OCI-M2 (cell line): Measurements from ENCODE around the gene POLH.
A peak's percentile ranks its signal among the peaks of the same experiment; 100 is the strongest.
"Not testable (repeated sequence)": the region's sequence is repeated elsewhere in the genome, so short reads cannot be mapped to it uniquely, and the experiment has no call there.

ENCODE experiments used
- DNase-seq: peaks from one replicate; lab custom pipeline; 2025; ENCODE audit not compliant: unreplicated experiment; lab: John Stamatoyannopoulos, UW

The POLH gene

GRCh38 chr6:43575772-43576551 lies at the start of gene POLH, which contains the start of gene XPO5:
TSS of gene POLH (plus strand) at chr6:43576185. CDS start at chr6:43582320, 6,135 bp downstream.
TSS of gene XPO5 (minus strand) at chr6:43576038. CDS start at chr6:43575864, 174 bp downstream.
- peak; percentile 88 for DNase-seq

- DNase-seq, result no peak
Observed at GRCh38 chr6:43532201-43532600, 43.8 kb upstream of the POLH start.

GRCh38 chr6:43538986-43539385 lies 37.0 kb upstream of the POLH start:
- not testable (repeated sequence) for DNase-seq

GRCh38 chr6:43539409-43539808 lies 36.6 kb upstream of the POLH start:
- not testable (repeated sequence) for DNase-seq

- DNase-seq, result no peak
Observed at GRCh38 chr6:43540507-43540906, 35.5 kb upstream of the POLH start.

- no peak for DNase-seq
Observed at GRCh38 chr6:43541774-43542471, 34.1 kb upstream of the POLH start.

GRCh38 chr6:43544461-43544860 lies 31.5 kb upstream of the POLH start:
- no peak for DNase-seq

- no peak for DNase-seq
Observed at GRCh38 chr6:43547222-43547621, 28.8 kb upstream of the POLH start.

- not testable (repeated sequence) for DNase-seq
Observed at GRCh38 chr6:43557620-43558019, 18.4 kb upstream of the POLH start.

GRCh38 chr6:43559328-43559727 lies 16.7 kb upstream of the POLH start:
- DNase-seq, result no peak

- DNase-seq, result no peak
Observed at GRCh38 chr6:43570876-43571441, 5.0 kb upstream of the POLH start.

GRCh38 chr6:43572015-43572414 lies 4.0 kb upstream of the POLH start:
- DNase-seq, result no peak

GRCh38 chr6:43575105-43575771 lies 747 bp upstream of the POLH start:
- DNase-seq, result no peak

GRCh38 chr6:43578748-43579147 lies 2.8 kb downstream of the POLH start:
- no peak for DNase-seq

GRCh38 chr6:43579171-43579570 lies 3.2 kb downstream of the POLH start:
- DNase-seq, result no peak

- no peak for DNase-seq
Observed at GRCh38 chr6:43582911-43583310, 6.9 kb downstream of the POLH start.

GRCh38 chr6:43584892-43585570 lies 9.0 kb downstream of the POLH start:
- DNase-seq, result no peak

- no peak for DNase-seq
Observed at GRCh38 chr6:43588194-43588593, 12.2 kb downstream of the POLH start.

GRCh38 chr6:43589564-43589963 lies 13.6 kb downstream of the POLH start:
- DNase-seq, result not testable (repeated sequence)

- DNase-seq, result no peak
Observed at GRCh38 chr6:43593938-43594337, 18.0 kb downstream of the POLH start.

GRCh38 chr6:43600595-43600994 lies 24.6 kb downstream of the POLH start:
- no peak for DNase-seq
